HG02938 (cell line): ENCODE results near the gene ITGB8.

ENCODE experiments used
- ATAC-seq: cut with Tn5 transposase; IDR thresholded peaks from one replicate; pipeline ENCODE4 v1.9.1; 2021; ENCODE audit warnings: mild to moderate bottlenecking, moderate library complexity; ENCODE audit not compliant: unreplicated experiment

ITGB8 gene

GRCh38 chr7:20450536-20450935 is 119.8 kb downstream of the ITGB8 start:
- no peak for ATAC-seq

- no peak for ATAC-seq
Measured at GRCh38 chr7:20454202-20454601, 123.5 kb downstream of the ITGB8 start.

- ATAC-seq: no peak
Measured at GRCh38 chr7:20456701-20457100, 126.0 kb downstream of the ITGB8 start.

DNA sequence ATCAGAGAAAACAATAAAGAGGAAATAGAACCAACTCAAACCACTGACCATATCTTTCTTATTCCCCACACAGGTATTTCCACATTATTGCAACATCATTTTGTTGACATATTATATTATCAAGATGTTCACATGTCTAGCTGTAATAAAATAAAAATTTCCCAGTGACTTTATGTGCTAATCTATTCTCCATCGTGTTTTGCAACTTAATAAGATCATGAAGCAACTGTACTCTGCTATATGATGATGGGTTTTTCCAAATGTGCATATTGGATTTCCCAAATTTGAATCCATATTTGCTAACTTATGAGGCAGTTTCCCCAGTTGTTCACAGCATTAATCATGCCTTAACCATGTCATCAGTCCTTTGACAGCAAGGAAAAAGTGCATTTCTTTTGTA is 127.8 kb downstream of the ITGB8 start:
- ATAC-seq: no peak

DNA sequence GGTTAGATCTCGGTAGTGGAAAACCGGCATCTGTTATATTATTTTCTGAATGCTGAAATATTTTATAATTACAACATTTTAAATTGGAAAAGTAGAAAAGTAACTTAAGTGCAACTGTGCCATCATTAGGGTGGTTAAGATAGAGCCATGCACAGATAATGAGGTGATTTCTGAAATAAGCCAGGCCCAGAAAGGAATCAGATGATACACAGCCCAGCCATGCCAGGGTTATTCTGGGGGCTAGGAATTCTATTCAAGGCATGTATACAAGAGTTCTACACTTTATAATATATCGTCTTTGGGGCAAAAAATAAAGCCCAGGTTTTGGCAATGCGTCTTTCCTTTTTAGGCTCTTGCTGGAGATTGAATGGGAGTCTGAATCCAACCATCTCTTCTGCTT is 128.7 kb downstream of the ITGB8 start:
- ATAC-seq: no peak

- ATAC-seq: no peak
Measured at GRCh38 chr7:20464891-20465290, 134.2 kb downstream of the ITGB8 start.
